ENCODE results near the gene COPS4. TPM values are rescaled to one million over a fixed set of nuclear protein-coding genes. Genes with fewer than 3 reads are reported as not detected.

COPS4 gene
- total RNA-seq, 2 experiments from 2014 or later, result 27.6 to 33.1 TPM

DNA sequence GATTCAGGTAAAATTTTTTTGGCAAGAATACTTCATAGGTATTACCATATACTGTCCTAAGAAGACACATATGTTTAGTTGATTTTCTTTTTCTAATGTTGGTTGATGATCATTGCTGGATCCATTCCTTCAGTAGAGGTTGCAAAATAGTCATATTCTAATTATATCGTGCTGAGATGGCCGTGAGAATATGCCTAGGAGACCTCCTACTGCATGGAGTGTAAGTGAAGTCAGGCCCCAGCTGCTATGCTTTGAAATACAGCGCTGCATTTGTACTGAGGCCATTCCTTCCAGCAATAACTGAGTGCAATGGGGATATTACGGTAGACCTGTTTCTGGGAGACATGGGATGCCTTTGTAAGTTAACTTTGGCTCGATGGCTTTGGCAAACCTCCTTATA, 86.3 kb downstream of the COPS4 start:
- Mint-ChIP-seq H3K27ac (no peak overlapping the region), H3K36me3 (no peaks in the 10 kb centered on the region), H3K4me1 (peaks cover 13% of the 10 kb centered on the region), H3K27me3 (peaks cover 9% of the 10 kb centered on the region), H3K4me3 (no peak overlapping the region), H3K9me3 (ENCODE audit: low read depth) (no peaks in the 10 kb centered on the region)
- ATAC-seq, result no peak
- DNase-seq, result no peak
- CTCF ChIA-PET, result interaction anchor here (0.6 to 1.3 kb wide), 3 partner anchors 9 to 155 kb away, joined by 3 to 4 read pairs (median 3); no protein-coding TSS in a partner anchor

DNA sequence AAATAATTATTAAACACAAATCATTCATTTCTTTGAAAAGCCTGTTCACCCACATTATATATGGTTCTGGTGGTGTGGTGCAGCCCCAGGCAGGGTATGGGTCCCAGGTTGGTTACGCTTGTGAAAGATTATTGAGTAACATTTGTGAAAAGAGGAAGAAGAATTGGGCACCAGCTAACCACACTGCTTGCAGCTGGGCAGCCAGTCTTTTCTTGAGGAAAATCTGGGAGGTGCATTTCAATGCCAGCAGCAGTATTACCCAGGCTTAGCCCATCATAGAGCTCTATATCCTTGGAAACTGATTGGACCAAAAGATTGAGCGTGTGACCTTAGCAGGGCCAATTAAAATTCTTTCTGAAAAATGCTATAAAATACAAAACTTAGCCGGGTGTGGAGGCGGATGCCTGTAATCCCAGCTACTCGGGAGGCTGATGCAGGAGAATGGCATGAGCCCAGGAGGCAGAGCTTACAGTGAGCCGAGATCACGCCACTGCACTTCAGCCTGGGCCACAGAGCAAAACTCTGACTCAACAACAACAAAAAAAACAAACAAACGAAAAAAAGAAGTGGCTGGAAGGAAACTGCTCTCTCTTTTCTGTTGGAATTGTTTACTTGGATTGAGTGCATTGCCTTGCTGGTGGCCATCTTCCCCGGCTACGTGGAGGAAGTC, 89.3 kb downstream of the COPS4 start:
- ATAC-seq (no peak), DNase-seq (no peak)
- CTCF ChIA-PET, result interaction anchor here (1.3 kb wide), 1 partner anchor 14 kb away, joined by 3 read pairs; no protein-coding TSS in a partner anchor
- Mint-ChIP-seq H3K36me3 (no peaks in the 10 kb centered on the region), H3K27me3 (peaks cover 4% of the 10 kb centered on the region), H3K4me1 (peaks cover 15% of the 10 kb centered on the region), H3K27ac (no peak overlapping the region), H3K9me3 (ENCODE audit: low read depth) (no peaks in the 10 kb centered on the region), H3K4me3 (no peak overlapping the region)

Other genes starting within 250 kb of the COPS4 start
- gene SCD5, start 236.4 kb upstream of the COPS4 start, total RNA-seq, result 1 to 10 TPM; 6.4 to 8.2 TPM
- gene SEC31A, start 144.0 kb upstream of the COPS4 start, total RNA-seq, result 10 to 100 TPM; 87.9 to 89.8 TPM
- gene THAP9, start 134.4 kb upstream of the COPS4 start, total RNA-seq, result 1 to 10 TPM; 1.9 to 2.4 TPM
- 10 to 100 TPM; 36.3 to 38.6 TPM for gene LIN54, start 24.4 kb upstream of the COPS4 start, total RNA-seq
- gene PLAC8, start 79.5 kb downstream of the COPS4 start, total RNA-seq, result 10 to 100 TPM; 23.3 to 44.2 TPM
- 10 to 100 TPM; 20.6 to 21.9 TPM for gene COQ2, start 249.6 kb downstream of the COPS4 start, total RNA-seq